ENCODE data around the gene IFNAR1. TPM values are rescaled to one million over a fixed set of nuclear protein-coding genes. Genes with fewer than 3 reads are reported as not detected.

The IFNAR1 gene
- total and polyA plus RNA-seq, 2 experiments from 2014 or later: 26.9 to 33.4 TPM

- no peaks in the 10 kb centered on the region for H3K36me3 ChIP-seq (replicated peaks; ENCODE audit: insufficient read depth, low read depth)
- H3K27me3 ChIP-seq: no peaks in the 10 kb centered on the region
- peak overlapping the region; percentile 82 for H3K4me2 ChIP-seq
- H2AFZ ChIP-seq: peak overlapping the region; percentile 74
- peaks cover 10% of the 10 kb centered on the region for H3K4me1 ChIP-seq (ENCODE audit: insufficient read depth)
- TF ChIP-seq EZH2 (IDR thresholded peaks at IDR 0.05; ENCODE audit: borderline replicate concordance) (no peak), CTCF (IDR thresholded peaks at IDR 0.05; ENCODE audit: poor library complexity) (no peak), EZH2phosphoT487 (IDR thresholded peaks at IDR 0.05; ENCODE audit: low read depth, severe bottlenecking, unreplicated experiment) (no peak)
- peak overlapping the region; percentile 56 for H3K4me3 ChIP-seq
- H4K20me1 ChIP-seq (ENCODE audit: insufficient read depth, poor library complexity, severe bottlenecking): peaks cover 3% of the 10 kb centered on the region
- no peaks in the 10 kb centered on the region for H3K9me3 ChIP-seq (ENCODE audit: low read depth)
- no peaks in the 10 kb centered on the region for H3K9me2 ChIP-seq (replicated peaks; ENCODE audit: insufficient read depth)
- H3K79me2 ChIP-seq: peaks cover 50% of the 10 kb centered on the region
- WGBS (ENCODE audit: low lambda C conversion rate, missing lambda C conversion rate): 1% methylated on average over 25 of the region's 28 CpGs
- peak; percentile 83 for DNase-seq (ENCODE audit: low spot score)
- peak overlapping the region; percentile 97 for H3K27ac ChIP-seq
These were observed 675 bp downstream of the IFNAR1 start for GRCh38 chr21:33325222-33326067.

- no peak overlapping the region for H3K27ac ChIP-seq
- WGBS (ENCODE audit: low lambda C conversion rate, missing lambda C conversion rate): 76% methylated on average over 3 of the region's 3 CpGs
- H3K9me3 ChIP-seq (ENCODE audit: low read depth): no peaks in the 10 kb centered on the region
- H3K9me2 ChIP-seq (replicated peaks; ENCODE audit: insufficient read depth): no peaks in the 10 kb centered on the region
- peaks cover 68% of the 10 kb centered on the region for H3K79me2 ChIP-seq
- peaks cover 10% of the 10 kb centered on the region for H3K4me1 ChIP-seq (ENCODE audit: insufficient read depth)
- no peak overlapping the region for H2AFZ ChIP-seq
- H3K4me2 ChIP-seq: no peak overlapping the region
- no peak overlapping the region for H3K4me3 ChIP-seq
- H3K36me3 ChIP-seq (replicated peaks; ENCODE audit: insufficient read depth, low read depth): no peaks in the 10 kb centered on the region
- TF ChIP-seq EZH2 (IDR thresholded peaks at IDR 0.05; ENCODE audit: borderline replicate concordance) (no peak), EZH2phosphoT487 (IDR thresholded peaks at IDR 0.05; ENCODE audit: low read depth, severe bottlenecking, unreplicated experiment) (no peak), CTCF (IDR thresholded peaks at IDR 0.05; ENCODE audit: poor library complexity) (no peak)
- peaks cover 3% of the 10 kb centered on the region for H4K20me1 ChIP-seq (ENCODE audit: insufficient read depth, poor library complexity, severe bottlenecking)
- no peak for DNase-seq (ENCODE audit: low spot score)
- no peaks in the 10 kb centered on the region for H3K27me3 ChIP-seq
These were observed 2.6 kb downstream of the IFNAR1 start for GRCh38 chr21:33327326-33327725.

GRCh38 chr21:33327792-33328433, 3.1 kb downstream of the IFNAR1 start:
- DNase-seq (ENCODE audit: low spot score): no peak
- H3K79me2 ChIP-seq: peaks cover 73% of the 10 kb centered on the region
- peaks cover 10% of the 10 kb centered on the region for H3K4me1 ChIP-seq (ENCODE audit: insufficient read depth)
- peaks cover 3% of the 10 kb centered on the region for H4K20me1 ChIP-seq (ENCODE audit: insufficient read depth, poor library complexity, severe bottlenecking)
- no peaks in the 10 kb centered on the region for H3K27me3 ChIP-seq
- no peak overlapping the region for H3K4me3 ChIP-seq
- no peak overlapping the region for H2AFZ ChIP-seq
- H3K27ac ChIP-seq: no peak overlapping the region
- H3K9me3 ChIP-seq (ENCODE audit: low read depth): no peaks in the 10 kb centered on the region
- no peaks in the 10 kb centered on the region for H3K9me2 ChIP-seq (replicated peaks; ENCODE audit: insufficient read depth)
- H3K4me2 ChIP-seq: no peak overlapping the region
- 91% methylated on average over 7 of the region's 7 CpGs for whole genome bisulfite sequencing (ENCODE audit: low lambda C conversion rate, missing lambda C conversion rate)
- no peaks in the 10 kb centered on the region for H3K36me3 ChIP-seq (replicated peaks; ENCODE audit: insufficient read depth, low read depth)
- no peak for TF ChIP-seq EZH2phosphoT487 (IDR thresholded peaks at IDR 0.05; ENCODE audit: low read depth, severe bottlenecking, unreplicated experiment)
- no peak for TF ChIP-seq CTCF (IDR thresholded peaks at IDR 0.05; ENCODE audit: poor library complexity)
- TF ChIP-seq EZH2 (IDR thresholded peaks at IDR 0.05; ENCODE audit: borderline replicate concordance): no peak

Measured in hepatocyte (in vitro differentiated cells).